Femur (tissue), 1 donor: ENCODE data around the gene SMC6.

Experiments
- DNase-seq: peaks from one replicate; pipeline ENCODE4 v3.0.0-alpha.2; 2017

The SMC6 gene

DNA sequence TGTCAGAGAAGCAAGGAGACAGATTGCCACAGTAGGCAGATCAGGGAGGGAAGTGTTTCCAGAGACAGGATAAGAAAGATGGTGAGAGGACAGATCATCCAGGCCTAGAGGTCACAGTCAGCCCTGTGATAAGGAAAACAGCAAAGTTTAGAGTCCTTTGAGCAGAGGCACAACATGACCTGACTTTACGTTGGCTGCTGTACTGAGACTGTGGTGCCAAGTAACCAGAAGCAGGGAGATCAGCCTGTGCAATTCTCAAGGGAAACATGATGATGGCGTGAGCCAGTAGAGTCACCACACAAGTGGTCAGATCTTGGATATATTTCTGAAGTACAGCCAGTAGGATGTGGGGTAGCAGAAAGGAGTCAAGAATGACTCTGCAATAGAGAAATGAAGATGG, 43.7 kb downstream of the SMC6 start:
- DNase-seq = no peak

- DNase-seq = no peak
Observed at GRCh38 chr2:17708501-17708900, 45.1 kb downstream of the SMC6 start.

DNA sequence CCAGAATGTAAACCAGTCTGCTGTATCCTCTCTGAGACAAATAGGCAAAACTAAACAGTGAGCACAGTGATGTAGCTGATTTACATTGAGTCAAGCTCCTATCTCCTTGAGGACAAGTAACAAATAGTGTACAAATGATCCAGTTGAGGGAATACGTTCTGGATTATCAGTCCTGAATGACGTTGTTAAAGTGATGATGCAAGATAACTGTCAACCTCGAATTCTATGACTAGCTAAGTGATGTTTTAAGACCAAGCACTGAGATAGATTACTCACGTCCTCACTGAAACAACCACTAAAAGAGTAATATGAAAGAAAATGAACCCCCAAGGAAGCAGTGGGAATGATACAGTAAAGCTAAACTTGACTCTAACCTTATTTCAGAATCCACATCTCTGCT, 46.8 kb downstream of the SMC6 start:
- no peak for DNase-seq

DNA sequence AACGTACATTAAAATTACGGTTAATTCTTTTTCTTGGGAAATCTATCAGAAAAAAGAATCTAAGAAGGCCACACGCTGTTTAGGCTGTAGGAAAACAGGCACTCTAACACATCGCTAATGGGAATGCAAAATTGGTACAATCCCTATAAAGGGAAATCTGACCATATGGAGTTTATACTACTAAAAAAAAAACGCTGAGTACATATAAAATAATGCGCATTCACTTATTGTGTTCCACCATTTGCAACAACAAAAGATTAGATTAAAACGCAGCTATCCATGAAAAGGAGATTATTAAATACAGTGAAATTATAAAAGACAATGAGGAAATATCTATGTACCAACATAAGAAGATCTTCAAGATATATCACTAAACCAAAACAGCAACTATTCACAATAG, 62.8 kb downstream of the SMC6 start:
- no peak for DNase-seq

DNA sequence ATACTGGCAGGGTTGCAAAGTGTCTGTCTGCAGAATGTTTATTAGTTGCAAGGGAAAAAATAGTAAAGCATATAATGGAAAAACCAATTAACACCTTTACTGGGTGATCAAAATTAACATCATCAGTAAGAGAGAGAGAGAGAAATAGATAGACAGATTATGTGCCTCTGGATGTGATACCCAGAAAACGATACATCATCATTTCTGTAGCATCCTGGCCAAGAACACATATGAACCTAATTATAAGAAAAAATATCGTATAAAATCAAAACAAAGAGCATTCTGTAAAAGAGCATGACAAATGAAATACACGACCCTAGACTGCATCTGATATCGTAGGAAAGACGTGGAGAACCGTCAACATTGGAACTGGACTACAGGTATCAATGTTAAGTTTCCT, 64.6 kb downstream of the SMC6 start:
- DNase-seq = no peak

- no peak for DNase-seq
Observed at GRCh38 chr2:17688600-17688999, 65.0 kb downstream of the SMC6 start.

DNA sequence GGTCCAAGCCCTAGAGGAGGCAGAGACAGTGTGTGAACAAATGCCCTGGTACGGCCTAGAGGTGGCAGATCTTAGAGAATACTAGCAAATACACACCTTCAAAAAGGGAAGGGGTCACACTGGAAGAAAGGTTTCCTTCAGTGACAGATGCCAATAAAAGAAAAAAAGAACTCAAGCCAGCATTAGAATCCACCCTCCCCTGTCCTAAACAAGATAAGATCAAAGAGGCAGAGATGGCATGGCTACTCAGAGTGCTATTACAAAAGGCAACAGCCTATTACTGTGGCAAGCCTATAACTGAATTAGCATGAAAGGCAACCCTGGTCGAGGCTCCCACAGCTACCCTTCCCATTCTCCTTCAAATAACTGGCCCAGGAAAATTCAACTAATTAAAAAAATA, 69.6 kb downstream of the SMC6 start:
- no peak for DNase-seq

- no peak for DNase-seq
Observed at GRCh38 chr2:17682098-17682857, 71.3 kb downstream of the SMC6 start.

DNA sequence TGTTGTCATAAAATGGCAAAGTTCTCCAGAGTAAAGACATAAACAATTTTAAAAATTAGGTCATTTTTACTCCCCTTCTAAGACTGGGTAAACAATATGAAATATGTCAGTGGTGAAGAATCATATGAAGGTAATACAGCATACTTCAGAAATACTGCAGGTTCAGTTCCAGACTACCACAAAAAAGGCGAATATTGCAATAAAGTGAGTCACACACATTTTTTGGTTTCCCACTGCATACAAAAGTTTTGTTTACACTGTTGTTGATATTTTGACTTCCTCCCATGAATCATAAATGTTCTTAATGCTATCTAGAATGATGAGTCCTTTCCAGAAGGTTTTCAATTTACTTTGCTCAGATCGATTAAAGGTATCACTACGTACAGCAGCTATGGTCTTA, 73.5 kb downstream of the SMC6 start:
- no peak for DNase-seq

- DNase-seq = no peak
Observed at GRCh38 chr2:17674817-17675216, 78.8 kb downstream of the SMC6 start.

GRCh38 chr2:17672583-17673317, 80.9 kb downstream of the SMC6 start:
- no peak for DNase-seq

DNA sequence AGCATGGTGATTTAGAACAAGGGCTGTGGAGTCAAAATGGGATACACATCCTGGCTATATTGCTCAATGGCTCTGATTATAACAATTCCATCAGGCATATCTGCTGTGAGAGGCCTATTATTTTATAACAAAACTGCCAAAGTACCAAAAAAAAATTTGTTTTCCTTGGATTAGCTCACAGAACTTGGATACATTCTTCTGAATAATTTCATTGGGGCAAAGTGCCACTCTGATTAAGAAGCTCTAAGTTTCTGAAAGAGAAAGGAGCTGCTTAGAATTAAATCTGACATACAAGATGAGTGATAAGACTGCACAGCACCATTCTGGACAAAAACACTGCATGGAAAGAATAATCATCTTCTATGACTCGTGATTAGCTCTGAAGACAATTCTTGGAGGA, 85.7 kb downstream of the SMC6 start:
- DNase-seq = no peak

DNA sequence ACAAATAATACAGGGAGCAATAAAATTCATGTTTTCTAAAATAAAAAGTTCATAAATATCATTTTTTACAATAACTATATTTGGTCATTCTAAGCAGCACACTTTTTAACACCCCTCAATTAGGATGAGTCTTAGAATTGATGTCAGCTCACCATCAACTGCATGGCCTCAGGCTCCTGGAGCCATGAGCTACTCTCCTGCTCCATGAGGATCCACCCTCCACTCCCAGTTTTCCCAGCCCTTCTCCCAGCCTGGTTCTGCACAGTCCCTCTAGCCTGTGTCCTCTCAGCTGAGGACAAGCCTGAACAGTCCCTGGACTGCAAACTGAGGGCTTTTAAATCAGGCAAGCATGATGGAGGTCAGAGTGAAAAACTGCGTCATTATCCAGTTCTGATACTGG, 89.1 kb downstream of the SMC6 start:
- no peak for DNase-seq

GRCh38 chr2:17662723-17663122, 90.9 kb downstream of the SMC6 start:
- no peak for DNase-seq

DNA sequence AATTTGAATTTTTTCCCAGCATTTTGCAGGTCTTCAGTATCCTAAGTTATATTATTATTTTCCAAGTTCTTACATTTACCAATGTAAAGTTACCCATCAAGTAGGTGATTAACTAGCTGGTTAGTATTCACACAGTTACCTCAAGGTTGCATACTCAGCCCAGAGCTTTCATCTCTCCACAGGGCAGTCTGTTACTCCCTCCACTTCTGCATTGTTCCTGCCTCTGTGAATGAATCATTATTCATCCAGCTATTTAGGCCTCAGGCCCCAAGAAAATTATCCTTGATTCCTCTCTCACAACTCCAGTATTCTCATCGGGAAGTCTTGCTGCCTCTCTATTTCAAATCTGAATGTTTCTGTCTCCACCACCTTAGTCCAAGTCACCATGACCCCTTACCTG, 92.2 kb downstream of the SMC6 start:
- DNase-seq = no peak

- DNase-seq = no peak
Observed at GRCh38 chr2:17660219-17660618, 93.4 kb downstream of the SMC6 start.

DNA sequence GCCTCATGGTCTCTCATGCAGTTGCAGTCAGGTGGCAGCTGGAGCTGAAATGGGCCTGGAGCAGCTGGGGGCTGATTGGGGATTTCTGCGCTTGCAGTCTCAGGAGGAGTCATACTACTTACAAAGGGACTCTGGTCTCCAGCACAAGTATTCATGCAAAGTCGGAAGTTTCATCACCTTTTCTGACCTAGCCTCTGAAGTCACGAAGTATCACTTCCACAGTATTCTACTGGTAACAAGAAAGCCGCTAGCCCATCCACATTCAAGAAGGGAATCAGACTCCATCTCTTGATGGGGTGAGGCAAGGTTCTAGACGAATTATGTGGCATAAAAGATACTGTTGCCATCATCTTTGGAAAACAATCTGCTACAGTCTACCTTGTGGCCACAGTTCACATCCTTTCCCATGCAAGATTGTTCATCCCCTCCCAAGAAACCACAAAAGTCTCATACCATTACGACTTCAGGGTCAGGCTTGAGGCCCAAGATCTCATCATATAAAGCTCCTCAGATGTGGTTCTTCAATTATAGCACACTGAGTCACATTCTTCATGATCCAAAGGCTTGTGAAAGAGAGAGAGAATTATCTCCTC, 95.3 kb downstream of the SMC6 start:
- no peak for DNase-seq

GRCh38 chr2:17657759-17658158, 95.9 kb downstream of the SMC6 start:
- no peak for DNase-seq

- no peak for DNase-seq
Observed at GRCh38 chr2:17652681-17653394, 100.8 kb downstream of the SMC6 start.

DNA sequence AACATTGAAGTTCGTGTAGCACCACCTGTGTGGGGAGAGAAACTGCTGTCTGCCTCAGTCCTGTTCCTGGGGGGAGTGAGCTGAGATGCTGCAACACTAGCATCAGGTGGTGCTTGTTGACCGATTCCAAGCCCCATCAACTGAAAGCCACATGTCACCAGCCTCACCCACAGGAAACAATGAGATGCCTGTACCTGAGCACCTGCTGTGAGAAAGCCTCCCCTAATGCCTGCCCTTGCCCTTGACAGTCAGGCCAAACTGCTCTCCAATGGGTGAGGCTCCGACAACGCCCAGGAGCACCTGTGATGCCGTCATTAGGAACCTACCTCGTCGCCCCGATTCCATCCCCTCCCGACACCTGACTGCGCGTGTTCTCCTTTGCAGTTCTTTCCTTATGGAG, 104.6 kb downstream of the SMC6 start:
- DNase-seq = no peak

DNA sequence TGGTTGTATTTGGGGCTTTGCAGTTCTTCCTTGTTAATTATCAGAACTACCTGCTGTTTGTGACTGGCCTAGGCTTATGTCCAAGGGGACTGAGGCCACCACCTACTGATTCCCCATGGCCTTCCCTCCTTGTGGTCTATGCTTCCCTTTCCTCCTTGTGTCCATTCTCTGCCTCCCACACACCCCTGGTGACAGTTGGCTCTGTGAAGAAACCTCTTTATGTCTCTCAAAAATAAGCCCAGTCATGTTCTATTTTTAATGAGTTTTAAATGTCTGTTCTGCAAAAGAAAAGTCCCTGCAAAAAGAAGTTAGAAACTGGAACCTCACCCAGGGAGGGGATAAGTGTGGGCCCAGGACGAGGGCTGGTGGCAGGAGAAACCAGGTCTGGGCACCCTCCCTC, 105.0 kb downstream of the SMC6 start:
- DNase-seq = no peak

- no peak for DNase-seq
Observed at GRCh38 chr2:17646838-17647701, 106.5 kb downstream of the SMC6 start.
